ENCODE results near the gene ZGPAT.

ZGPAT gene

GRCh38 chr20:63692436-63693082, 15.3 kb upstream of the ZGPAT start:
- DNase-seq = no peak

GRCh38 chr20:63693083-63693732, 14.6 kb upstream of the ZGPAT start:
- no peak for DNase-seq

- no peak for DNase-seq
These were observed 13.9 kb upstream of the ZGPAT start for GRCh38 chr20:63693733-63694583.

- no peak for DNase-seq
These were observed 13.0 kb upstream of the ZGPAT start for GRCh38 chr20:63694584-63695423.

- no peak for DNase-seq
These were observed 12.2 kb upstream of the ZGPAT start for GRCh38 chr20:63695424-63696305.

- DNase-seq = peak; percentile 35 to 53
These were observed 11.6 kb upstream of the ZGPAT start for GRCh38 chr20:63696306-63696627.

- no peak for DNase-seq
These were observed 11.0 kb upstream of the ZGPAT start, which contains the start of gene TNFRSF6B for GRCh38 chr20:63696628-63697356. Gene TNFRSF6B (plus strand): TSS chr20:63696652. CDS start chr20:63696768, 116 bp downstream.

GRCh38 chr20:63697357-63697867, 10.4 kb upstream of the ZGPAT start:
- DNase-seq = no peak

GRCh38 chr20:63697868-63698545, 9.8 kb upstream of the ZGPAT start:
- DNase-seq = no peak

GRCh38 chr20:63698739-63699465, 8.9 kb upstream of the ZGPAT start:
- DNase-seq = no peak

- no peak for DNase-seq
These were observed 8.2 kb upstream of the ZGPAT start for GRCh38 chr20:63699466-63700198.

GRCh38 chr20:63700199-63701050, 7.4 kb upstream of the ZGPAT start:
- no peak for DNase-seq

- DNase-seq = no peak
These were observed 6.8 kb upstream of the ZGPAT start for GRCh38 chr20:63701051-63701328.

- no peak for DNase-seq
These were observed 6.4 kb upstream of the ZGPAT start for GRCh38 chr20:63701329-63702035.

GRCh38 chr20:63702036-63702665, 5.7 kb upstream of the ZGPAT start:
- no peak for DNase-seq

GRCh38 chr20:63702751-63703470, 4.9 kb upstream of the ZGPAT start:
- no peak for DNase-seq
